Activated naive CD8-positive, alpha-beta T cell treated with anti-CD3 and anti-CD28 coated beads, Interleukin-2, amount 50 U/mL, for 24 hours (primary cell): ENCODE results near the gene LMO2.
"Not testable (repeated sequence)": the region's sequence is repeated elsewhere in the genome, so short reads cannot be mapped to it uniquely, and the experiment has no call there.

Source experiments
- ATAC-seq: fragments of 150-1000 bp; cut with Tn5 transposase; one replicate; pipeline ENCODE4 v1.10.0; 2021
- DNase-seq: peaks from one replicate; pipeline ENCODE4 v3.0.0; 2021
- H3K27ac Mint-ChIP-seq: one replicate; pipeline ENCODE4 v1.8.0; 2021; ENCODE audit warnings: mild to moderate bottlenecking, mixed read lengths
- H3K27me3 Mint-ChIP-seq: one replicate; pipeline ENCODE4 v1.8.0; 2021; ENCODE audit warnings: mixed read lengths
- H3K36me3 Mint-ChIP-seq: one replicate; pipeline ENCODE4 v1.8.0; 2021; ENCODE audit warnings: low read depth, mixed read lengths
- H3K4me1 Mint-ChIP-seq: one replicate; pipeline ENCODE4 v1.8.0; 2021; ENCODE audit warnings: mixed read lengths
- H3K4me3 Mint-ChIP-seq: one replicate; pipeline ENCODE4 v1.8.0; 2021; ENCODE audit warnings: mild to moderate bottlenecking, moderate library complexity, mixed read lengths
- H3K9me3 Mint-ChIP-seq: one replicate; pipeline ENCODE4 v1.8.0; 2021; ENCODE audit warnings: mixed read lengths

LMO2 gene

GRCh38 chr11:33924341-33924740 is 32.5 kb upstream of the LMO2 start:
- Mint-ChIP-seq H3K4me1 (peaks cover 17% of the 10 kb centered on the region), H3K9me3 (no peaks in the 10 kb centered on the region), H3K27me3 (peaks cover 67% of the 10 kb centered on the region), H3K36me3 (peaks cover 2% of the 10 kb centered on the region), H3K4me3 (no peak overlapping the region), H3K27ac (no peak overlapping the region)
- no peak for DNase-seq
- ATAC-seq: no peak

DNA sequence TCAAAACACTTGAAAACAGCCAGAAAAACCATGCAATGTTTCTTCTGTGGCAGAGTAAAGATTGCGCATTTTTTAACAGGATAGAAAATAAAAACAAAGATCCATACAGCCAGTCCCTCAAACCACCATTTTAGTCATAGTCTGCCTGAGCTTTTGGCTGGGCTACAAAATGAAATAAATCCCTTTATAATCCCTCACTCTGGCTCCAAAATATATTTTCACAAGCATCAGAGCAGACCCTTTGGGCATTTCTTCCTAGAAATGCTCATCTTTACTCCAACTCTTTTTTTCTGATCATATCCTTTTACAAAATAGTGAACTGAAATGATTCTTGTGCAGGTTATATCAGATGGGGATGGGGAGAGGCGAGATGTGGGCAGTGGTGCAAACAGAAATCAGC is 31.8 kb upstream of the LMO2 start:
- no peak for ATAC-seq
- H3K4me3 Mint-ChIP-seq: no peak overlapping the region
- H3K27me3 Mint-ChIP-seq: peaks cover 62% of the 10 kb centered on the region
- no peak overlapping the region for H3K27ac Mint-ChIP-seq
- DNase-seq: no peak
- peaks cover 2% of the 10 kb centered on the region for H3K36me3 Mint-ChIP-seq
- H3K9me3 Mint-ChIP-seq: no peaks in the 10 kb centered on the region
- peaks cover 17% of the 10 kb centered on the region for H3K4me1 Mint-ChIP-seq

DNA sequence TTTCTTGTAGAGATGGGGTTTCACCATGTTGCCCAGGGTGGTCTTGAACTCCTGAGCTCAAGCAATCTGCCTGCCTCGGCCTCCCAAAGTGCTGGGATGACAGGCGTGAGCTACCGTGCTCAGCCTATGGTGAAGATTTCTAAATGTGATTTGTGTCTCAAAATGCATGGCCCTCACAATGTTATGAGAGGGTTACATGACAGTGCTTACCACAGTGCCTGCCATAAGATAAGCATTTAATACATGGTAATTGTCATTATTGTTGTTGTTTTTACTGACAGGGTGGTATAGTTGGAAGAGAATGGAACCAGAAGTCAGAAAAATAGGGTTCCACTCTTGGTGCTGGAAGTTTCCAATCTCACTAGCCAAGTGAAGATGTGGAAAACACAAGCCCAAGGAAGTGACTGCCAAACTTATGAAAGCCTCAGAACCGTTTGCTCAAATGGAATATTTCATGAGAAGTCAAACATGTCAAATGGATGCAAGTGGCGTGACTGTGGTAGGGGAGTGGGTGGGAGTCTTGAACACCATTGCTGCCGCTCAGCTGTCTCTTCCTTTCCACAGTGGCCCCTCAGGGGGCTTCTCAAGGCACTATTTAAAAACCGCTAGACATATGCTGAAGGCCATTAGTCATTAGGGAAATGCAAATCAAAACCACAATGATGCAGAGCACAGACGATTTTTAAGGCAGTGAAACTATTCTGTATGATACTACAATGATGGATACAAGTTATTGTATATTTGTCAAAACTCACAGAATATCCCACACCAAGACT is 29.1 kb upstream of the LMO2 start:
- peaks cover 9% of the 10 kb centered on the region for H3K9me3 Mint-ChIP-seq
- H3K36me3 Mint-ChIP-seq: peaks cover 2% of the 10 kb centered on the region
- ATAC-seq (peak; percentile 94), DNase-seq (peak; percentile 45)
- peak overlapping the region; percentile 2 for H3K4me3 Mint-ChIP-seq
- peak overlapping the region; percentile 39 for H3K27ac Mint-ChIP-seq
- H3K4me1 Mint-ChIP-seq: peaks cover 17% of the 10 kb centered on the region
- peaks cover 62% of the 10 kb centered on the region for H3K27me3 Mint-ChIP-seq

DNA sequence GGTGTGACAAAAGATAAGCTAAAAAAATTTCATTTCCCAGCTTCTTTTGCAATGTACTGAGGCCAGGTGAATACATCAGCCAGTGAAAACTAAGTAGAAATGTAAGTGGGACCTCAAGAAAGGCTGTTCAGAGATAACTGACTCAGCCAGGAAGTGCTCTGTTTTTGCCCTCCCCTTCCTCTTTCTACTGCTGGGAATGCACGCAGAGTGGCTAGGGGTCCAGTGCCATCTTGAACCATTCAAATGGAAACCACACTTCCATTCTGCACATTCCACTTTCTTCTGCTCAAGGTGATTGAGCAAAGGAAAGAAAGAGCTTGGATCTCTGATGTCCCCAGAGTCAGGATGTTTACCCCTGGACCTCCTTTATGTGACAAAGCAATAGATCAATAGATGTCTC is 27.8 kb upstream of the LMO2 start:
- H3K27ac Mint-ChIP-seq: no peak overlapping the region
- peaks cover 58% of the 10 kb centered on the region for H3K27me3 Mint-ChIP-seq
- no peak for DNase-seq
- H3K36me3 Mint-ChIP-seq: peaks cover 2% of the 10 kb centered on the region
- H3K4me3 Mint-ChIP-seq: no peak overlapping the region
- H3K4me1 Mint-ChIP-seq: peaks cover 17% of the 10 kb centered on the region
- H3K9me3 Mint-ChIP-seq: peaks cover 9% of the 10 kb centered on the region
- ATAC-seq: no peak

GRCh38 chr11:33917402-33917801 is 25.5 kb upstream of the LMO2 start:
- Mint-ChIP-seq H3K9me3 (peaks cover 19% of the 10 kb centered on the region), H3K4me1 (peaks cover 24% of the 10 kb centered on the region), H3K27me3 (peaks cover 51% of the 10 kb centered on the region)
- not testable (repeated sequence) for H3K4me3 Mint-ChIP-seq, ATAC-seq, H3K27ac Mint-ChIP-seq, DNase-seq, H3K36me3 Mint-ChIP-seq

DNA sequence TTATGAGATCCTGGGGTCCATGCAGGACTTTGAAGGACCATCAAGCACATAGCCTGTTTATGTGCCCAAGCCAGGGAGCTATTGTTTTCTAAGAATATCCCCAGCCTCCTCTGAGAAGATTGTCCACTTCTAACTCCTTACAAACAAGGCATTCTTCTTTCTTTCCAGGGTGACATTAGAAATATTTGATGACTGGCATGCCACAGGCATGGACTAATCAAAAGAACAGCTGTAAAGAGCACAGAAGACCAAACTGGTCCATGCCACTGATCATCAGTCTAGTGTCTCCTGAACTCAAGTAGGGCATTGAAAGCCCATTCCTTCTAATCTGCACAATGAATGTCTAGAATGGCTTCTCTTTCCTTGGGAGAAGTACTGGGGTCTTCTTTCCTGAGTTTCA is 24.9 kb upstream of the LMO2 start:
- DNase-seq (no peak), ATAC-seq (no peak)
- Mint-ChIP-seq H3K9me3 (peaks cover 19% of the 10 kb centered on the region), H3K4me1 (peaks cover 26% of the 10 kb centered on the region), H3K27me3 (peaks cover 53% of the 10 kb centered on the region), H3K36me3 (no peaks in the 10 kb centered on the region), H3K27ac (no peak overlapping the region), H3K4me3 (no peak overlapping the region)

GRCh38 chr11:33915526-33915925 is 23.6 kb upstream of the LMO2 start:
- ATAC-seq: no peak
- Mint-ChIP-seq H3K27me3 (peaks cover 50% of the 10 kb centered on the region), H3K9me3 (peaks cover 19% of the 10 kb centered on the region), H3K36me3 (no peaks in the 10 kb centered on the region), H3K4me3 (no peak overlapping the region), H3K4me1 (peaks cover 14% of the 10 kb centered on the region), H3K27ac (no peak overlapping the region)
- DNase-seq: no peak

DNA sequence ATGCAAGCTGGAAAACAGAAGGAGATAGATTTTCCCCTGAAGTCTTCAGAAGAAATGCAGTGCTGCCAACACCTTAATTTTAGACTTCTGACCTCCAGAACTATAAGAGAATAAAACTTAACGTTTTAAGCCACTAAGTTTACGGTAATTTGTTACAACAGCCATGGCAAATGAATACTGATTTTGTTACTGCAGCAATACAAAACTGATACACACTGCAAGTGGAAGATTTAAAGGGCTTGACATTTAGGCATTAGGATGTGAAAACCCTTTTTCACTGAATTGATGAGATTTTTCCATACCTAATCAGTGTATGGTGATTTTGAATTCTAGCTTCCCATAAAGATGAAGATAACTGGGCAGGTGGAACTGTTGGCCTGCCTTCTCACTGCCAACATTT is 22.1 kb upstream of the LMO2 start:
- Mint-ChIP-seq H3K9me3 (peaks cover 19% of the 10 kb centered on the region), H3K4me1 (peaks cover 9% of the 10 kb centered on the region), H3K27ac (no peak overlapping the region), H3K27me3 (peaks cover 55% of the 10 kb centered on the region), H3K36me3 (no peaks in the 10 kb centered on the region), H3K4me3 (no peak overlapping the region)
- DNase-seq (no peak), ATAC-seq (no peak)

- Mint-ChIP-seq H3K27me3 (peaks cover 57% of the 10 kb centered on the region), H3K4me3 (no peak overlapping the region), H3K27ac (no peak overlapping the region), H3K9me3 (peaks cover 19% of the 10 kb centered on the region), H3K4me1 (peaks cover 9% of the 10 kb centered on the region), H3K36me3 (no peaks in the 10 kb centered on the region)
- DNase-seq: no peak
- ATAC-seq: peak; percentile 52
Observed at GRCh38 chr11:33912405-33913361, 20.8 kb upstream of the LMO2 start.

- Mint-ChIP-seq H3K27me3 (peaks cover 48% of the 10 kb centered on the region), H3K36me3 (no peaks in the 10 kb centered on the region), H3K4me3 (no peak overlapping the region), H3K9me3 (peaks cover 10% of the 10 kb centered on the region), H3K27ac (no peak overlapping the region), H3K4me1 (peaks cover 15% of the 10 kb centered on the region)
- ATAC-seq (no peak), DNase-seq (no peak)
Observed at GRCh38 chr11:33910958-33911339, 19.1 kb upstream of the LMO2 start.

GRCh38 chr11:33910296-33910957 is 18.6 kb upstream of the LMO2 start:
- H3K27ac Mint-ChIP-seq: no peak overlapping the region
- no peak overlapping the region for H3K4me3 Mint-ChIP-seq
- H3K9me3 Mint-ChIP-seq: peaks cover 10% of the 10 kb centered on the region
- peaks cover 15% of the 10 kb centered on the region for H3K4me1 Mint-ChIP-seq
- H3K27me3 Mint-ChIP-seq: peaks cover 47% of the 10 kb centered on the region
- no peaks in the 10 kb centered on the region for H3K36me3 Mint-ChIP-seq
- ATAC-seq (no peak), DNase-seq (no peak)

DNA sequence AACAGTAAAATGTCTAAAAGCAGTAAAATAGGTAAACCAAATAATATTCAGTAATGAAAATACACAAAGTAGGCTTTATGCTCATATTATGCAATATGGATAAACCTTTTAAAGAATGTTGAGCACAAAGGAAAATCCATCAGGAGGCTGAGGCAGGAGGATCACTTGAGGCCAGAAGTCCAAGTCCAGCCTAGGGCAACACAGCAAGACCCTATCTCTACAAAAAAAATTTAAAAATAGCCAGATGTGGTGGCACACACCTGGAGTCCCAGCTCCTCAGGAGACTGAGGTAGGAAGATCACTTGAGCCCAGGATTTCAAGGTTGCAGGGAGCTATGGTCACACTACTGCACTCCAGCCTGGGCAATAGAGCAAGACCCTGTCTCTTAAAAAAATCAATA is 17.7 kb upstream of the LMO2 start:
- Mint-ChIP-seq H3K4me3 (no peak overlapping the region), H3K27me3 (peaks cover 51% of the 10 kb centered on the region)

DNA sequence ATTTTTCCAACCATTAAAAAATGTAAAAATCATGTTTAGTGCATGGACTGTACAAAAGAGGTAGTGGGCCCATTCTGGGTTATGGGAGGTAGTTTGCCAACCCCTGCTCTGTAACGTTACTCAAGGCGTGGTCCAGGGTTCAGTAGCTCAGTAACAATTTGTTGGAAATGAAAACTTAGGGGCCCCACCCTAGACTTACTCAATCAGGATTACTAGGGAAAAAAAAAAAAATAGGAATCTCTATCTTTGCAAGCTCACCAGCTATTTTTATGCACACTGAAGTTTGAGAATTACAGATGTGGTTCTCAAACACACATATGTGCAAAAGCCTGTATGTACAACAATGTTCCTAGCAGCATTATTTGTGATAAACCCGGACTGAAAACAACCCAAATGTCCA is 17.3 kb upstream of the LMO2 start:
- Mint-ChIP-seq H3K27me3 (peaks cover 52% of the 10 kb centered on the region), H3K4me3 (no peak overlapping the region), H3K36me3 (no peaks in the 10 kb centered on the region), H3K4me1 (peaks cover 15% of the 10 kb centered on the region), H3K9me3 (peaks cover 7% of the 10 kb centered on the region), H3K27ac (no peak overlapping the region)
- DNase-seq (no peak), ATAC-seq (no peak)

More for the DNA sequence above, 17.7 kb upstream of the LMO2 start:
- Mint-ChIP-seq H3K27ac (no peak overlapping the region), H3K36me3 (no peaks in the 10 kb centered on the region), H3K4me1 (peaks cover 15% of the 10 kb centered on the region), H3K9me3 (peaks cover 10% of the 10 kb centered on the region)
- DNase-seq: no peak
- ATAC-seq: no peak

GRCh38 chr11:33907421-33907820 is 15.5 kb upstream of the LMO2 start:
- Mint-ChIP-seq H3K27ac (no peak overlapping the region), H3K4me1 (peaks cover 9% of the 10 kb centered on the region), H3K9me3 (no peaks in the 10 kb centered on the region), H3K4me3 (no peak overlapping the region), H3K27me3 (peaks cover 50% of the 10 kb centered on the region), H3K36me3 (no peaks in the 10 kb centered on the region)
- no peak for ATAC-seq
- no peak for DNase-seq
